K562 (cell line): ENCODE data around the gene TMEM45B. TPM values are rescaled to one million over a fixed set of nuclear protein-coding genes. Genes with fewer than 3 reads are reported as not detected.
A peak's percentile ranks its signal among the peaks of the same experiment; 100 is the strongest.

Experiments
- ATAC-seq: fragments of 200-7000 bp; cut with Tn5 transposase; 3 replicates; pipeline ENCODE4 v1.9.1; 2020; ENCODE audit warnings: moderate library complexity
- BruUV-seq: library from RNA; stranded (reverse); fragments of 400-500 nt; replicated peaks from 2 replicates; lab custom pipeline; 2021; lab: Mats Ljungman, UMichigan
- CTCF ChIA-PET: fragments of 300-600 bp; formaldehyde crosslinking; extraction: SDS; loops from one replicate; lab custom pipeline; 2021; ENCODE audit warnings: low intra/inter-chr PET ratio; lab: Yijun Ruan, JAX
- POLR2A ChIA-PET: fragments of 300-600, 350-650 bp; sonication (Branson Sonifier 250); formaldehyde crosslinking; extraction: SDS; loops from one replicate; lab custom pipeline; 2021; ENCODE audit warnings: antibody characterized with exemption, inconsistent platforms; lab: Yijun Ruan, JAX
- DNase-seq, 4 experiments: peaks; one replicate each; pipeline versions ENCODE4 v3.0.0 to v3.0.0-alpha.2; 2011 to 2018; ENCODE audit warnings: low spot score in 3 of 4, mixed read lengths in 3 of 4; ENCODE audit errors: extremely low read depth in 1 of 4
- FAIRE-seq: peaks from 2 replicates; lab custom pipeline; 2011; peaks lifted over from hg19 to GRCh38; lab: Jason Lieb, UNC
- H2AFZ ChIP-seq: 2 replicates; pipeline ENCODE4 v1.6.0; 2011; ENCODE audit warnings: low read depth, low read length, control low read depth, inconsistent platforms
- H3K27ac ChIP-seq: fragments of 200-600 bp; 3 replicates; pipeline ENCODE4 v1.8.0; 2011; ENCODE audit warnings: low read depth, mild to moderate bottlenecking, control low read depth, inconsistent platforms, low read length, moderate library complexity, mixed read lengths; ENCODE audit errors: extremely low read depth
- H3K27me3 ChIP-seq, 2 experiments: fragments of 300-600 bp in 1 of 2; 2 replicates in 1 of 2; 3 replicates in 1 of 2; pipeline versions ENCODE4 v1.6.0 to v1.8.0; 2011; ENCODE audit warnings: inconsistent platforms in 2 of 2, low read length in 2 of 2, mild to moderate bottlenecking in 1 of 2, mixed read lengths in 1 of 2, moderate library complexity in 1 of 2; ENCODE audit not compliant: control insufficient read depth in 2 of 2, insufficient read depth in 2 of 2
- H3K36me3 ChIP-seq: fragments of 300-600 bp; 3 replicates; pipeline ENCODE4 v1.8.0; 2011; ENCODE audit warnings: mild to moderate bottlenecking, low read length, inconsistent platforms; ENCODE audit not compliant: control insufficient read depth, insufficient read depth
- H3K4me1 ChIP-seq, 2 experiments: fragments of 200-600 bp in 1 of 2; replicated peaks in 1 of 2; 2 replicates in 1 of 2; 3 replicates in 1 of 2; pipeline versions ENCODE4 v1.5.1 to v1.8.0; 2011; ENCODE audit warnings: inconsistent platforms in 2 of 2, low read length in 2 of 2, mild to moderate bottlenecking in 1 of 2, mixed read lengths in 1 of 2, moderate library complexity in 1 of 2; ENCODE audit not compliant: control insufficient read depth in 2 of 2, insufficient read depth in 2 of 2
- H3K4me2 ChIP-seq: 2 replicates; pipeline ENCODE4 v1.6.1; 2011; ENCODE audit warnings: low read length, control low read depth, inconsistent platforms, mixed read lengths; ENCODE audit not compliant: insufficient read depth
- H3K4me3 ChIP-seq: fragments of 200-600 bp; sonication (generic), shearing (Covaris generic); 2 replicates; pipeline ENCODE4 v1.5.1; 2016; ENCODE audit warnings: control low read depth, inconsistent platforms
- H3K79me2 ChIP-seq: fragments of 200-600 bp; 3 replicates; pipeline ENCODE4 v1.8.0; 2011; ENCODE audit warnings: low read length, inconsistent platforms; ENCODE audit not compliant: control insufficient read depth, insufficient read depth
- H3K9ac ChIP-seq, 2 experiments: 2 replicates each; pipeline versions ENCODE4 v1.6.0 to v1.6.1; 2011; ENCODE audit warnings: low read depth in 2 of 2, low read length in 2 of 2, control low read depth in 1 of 2, inconsistent platforms in 1 of 2, mild to moderate bottlenecking in 1 of 2, mixed read lengths in 1 of 2; ENCODE audit not compliant: insufficient read depth in 1 of 2
- H3K9me1 ChIP-seq: one replicate; pipeline ENCODE4 v1.6.0; 2011; ENCODE audit warnings: inconsistent platforms, mild to moderate bottlenecking, low read length, moderate library complexity; ENCODE audit not compliant: control insufficient read depth, insufficient read depth
- H3K9me3 ChIP-seq: replicated peaks from 2 replicates; pipeline ENCODE4 v1.5.1; 2011; ENCODE audit warnings: low read depth, low read length, inconsistent platforms; ENCODE audit not compliant: control insufficient read depth, insufficient read depth
- H4K20me1 ChIP-seq: replicated peaks from 2 replicates; pipeline ENCODE4 v1.6.1; 2011; ENCODE audit warnings: low read length, inconsistent platforms, mixed read lengths; ENCODE audit not compliant: control insufficient read depth, insufficient read depth
- GTF2A2 ChIP-seq: IDR thresholded peaks from 2 replicates; pipeline ENCODE4 v1.6.1; 2016; ENCODE audit warnings: mild to moderate bottlenecking, missing genetic modification characterization, missing compliant biosample characterization
- MBD2 ChIP-seq: sonication (generic); IDR thresholded peaks from 2 replicates; pipeline ENCODE4 v1.6.1; 2016; ENCODE audit warnings: low read depth, borderline replicate concordance
- MEIS2 ChIP-seq: fragments of 450-650 bp; IDR thresholded peaks from 2 replicates; pipeline ENCODE4 v1.6.1; 2014; ENCODE audit warnings: mild to moderate bottlenecking; ENCODE audit not compliant: partially characterized antibody
- MTA3 ChIP-seq: fragments of 450-650 bp; formaldehyde crosslinking; IDR thresholded peaks from 2 replicates; pipeline ENCODE4 v1.6.1; 2017; ENCODE audit warnings: mild to moderate bottlenecking, borderline replicate concordance
- NCOR1 ChIP-seq: fragments of 450-650 bp; IDR thresholded peaks from 2 replicates; pipeline ENCODE4 v1.6.1; 2016; ENCODE audit warnings: mild to moderate bottlenecking, moderate library complexity
- PHF8 ChIP-seq: fragments of 200-600 bp; sonication (generic); IDR thresholded peaks from 2 replicates; pipeline ENCODE4 v1.6.1; 2012; ENCODE audit warnings: mixed run types, mild to moderate bottlenecking, inconsistent platforms, low read length, moderate library complexity, borderline replicate concordance
- POLR2G ChIP-seq: fragments of 200-400 bp; formaldehyde crosslinking; IDR thresholded peaks from 2 replicates; pipeline ENCODE4 v1.6.1; 2017; ENCODE audit warnings: low read depth, mild to moderate bottlenecking, antibody characterized with exemption, low read length, moderate library complexity
- RBFOX2 ChIP-seq: fragments of 200-400 bp; formaldehyde crosslinking; IDR thresholded peaks from 2 replicates; pipeline ENCODE4 v1.6.1; 2017; ENCODE audit warnings: low read depth, mild to moderate bottlenecking, low read length, moderate library complexity
- UBTF ChIP-seq, 2 experiments: IDR thresholded peaks; 2 replicates each; pipeline ENCODE4 v1.6.1; 2012; ENCODE audit warnings: improper control_type of control experiment in 2 of 2, low read depth in 2 of 2, low read length in 2 of 2, borderline replicate concordance in 1 of 2
- ZNF76 ChIP-seq: fragments of 250-450 bp; sonication (Bioruptor Pico); IDR thresholded peaks from 2 replicates; pipeline ENCODE4 v1.4.0; 2020; ENCODE audit warnings: mild to moderate bottlenecking, moderate library complexity, borderline replicate concordance
- WGBS: fragments of 100-300 bp; shearing (Covaris generic); methylation state at CpG from one replicate; pipeline ENCODE4 v1.1.6; 2016; ENCODE audit warnings: low coverage, mixed read lengths; ENCODE audit not compliant: insufficient coverage; ENCODE audit errors: missing lambda C conversion rate; 5-methylcytosine and 5-hydroxymethylcytosine counted together
- in situ Hi-C: fragments of 300-500 bp; cut with MboI; formaldehyde crosslinking; loops from 4 replicates; pipeline ENCODE4 v1.15.0; 2018; ENCODE audit warnings: inconsistent platforms, mixed read lengths
- intact Hi-C: fragments of 100-400 bp; cut with micrococcal nuclease; formaldehyde crosslinking; loops from 2 replicates; pipeline ENCODE4 v1.14.2; 2022
- polyA plus RNA-seq, 8 experiments: library from polyadenylated mRNA; depleted of rRNA in 4 of 8; stranded (reverse) in 5 of 8; unstranded in 3 of 8; fragments of >200 nt; fragmentation: Nextera tagmentation in 2 of 8; fragmentation: Illumina TruSeq in 1 of 8; extraction: Ambion mirVana in 2 of 8; extraction: Trizol in 1 of 8; gene quantifications; 2 replicates each; pipeline versions ENCODE4 v1.2.1 to v1.2.3, GENCODE V29; 2011 to 2014; ENCODE audit warnings: inconsistent platforms in 1 of 8, missing spikeins in 1 of 8
- total RNA-seq, 7 experiments: library from RNA; depleted of rRNA in 6 of 7; stranded (reverse); fragments of >200 nt in 6 of 7; fragmentation: Illumina TruSeq in 2 of 7; extraction: Trizol in 2 of 7; gene quantifications; 2 replicates each; pipeline versions ENCODE4 v1.2.1 to v1.2.3, GENCODE V29; 2011 to 2021; ENCODE audit warnings: low replicate concordance in 1 of 7
- TF ChIP-seq, protein P1 (sequence below), 2 experiments: fragments of 450-650 bp; IDR thresholded peaks; 2 replicates each; pipeline ENCODE4 v1.6.1; 2018; ENCODE audit warnings: mild to moderate bottlenecking in 2 of 2, low read depth in 1 of 2; ENCODE audit not compliant: partially characterized antibody in 2 of 2
- TF ChIP-seq, protein P2 (sequence below): fragments of 450-650 bp; formaldehyde crosslinking; IDR thresholded peaks from 2 replicates; pipeline ENCODE4 v1.4.0; 2020; ENCODE audit warnings: mild to moderate bottlenecking, moderate library complexity

The TMEM45B gene
- total and polyA plus RNA-seq, 9 of the 15 experiments (the other 6 are each of a cell fraction or from before 2014, with no cell fraction given) = 0.07 TPM; not detected in 8

DNA sequence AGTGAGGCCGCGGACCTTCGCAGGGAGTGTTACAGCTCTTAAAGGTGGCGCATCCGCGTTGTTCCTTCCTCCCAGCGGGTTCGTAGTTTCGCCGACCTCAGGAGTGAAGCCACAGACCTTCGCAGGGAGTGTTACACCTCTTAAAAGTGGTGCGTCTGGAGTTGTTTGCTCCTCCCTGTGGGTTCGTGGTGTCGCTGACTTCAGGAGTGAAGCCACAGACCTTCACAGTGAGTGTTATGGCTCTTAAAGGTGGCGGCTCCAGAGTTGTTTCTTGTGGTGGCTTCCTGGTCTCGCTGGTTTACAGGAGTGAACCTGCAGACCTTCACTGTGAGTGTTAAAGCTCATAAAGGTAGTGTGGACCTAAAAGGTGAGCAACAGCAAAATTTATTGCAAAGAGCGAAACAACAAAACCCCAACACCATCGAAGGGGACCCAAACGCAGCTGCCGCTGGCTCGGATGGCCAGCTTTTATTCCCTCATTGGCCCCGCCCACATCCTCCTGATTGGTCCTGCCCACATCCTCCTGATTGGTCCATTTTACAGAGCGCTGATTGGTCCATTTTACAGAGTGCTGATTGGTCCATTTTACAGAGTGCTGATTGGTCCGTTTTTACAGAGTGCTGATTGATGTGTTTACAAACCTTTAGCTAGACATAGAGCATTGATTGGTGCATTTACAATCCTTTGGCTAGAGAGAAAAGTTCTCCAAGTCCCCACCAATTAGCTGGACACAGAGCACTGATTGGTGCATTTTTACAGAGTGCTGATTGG, 1.2 kb upstream of the TMEM45B start:
- in situ Hi-C loops (no loop called here), intact Hi-C loops (no loop called here)
- ChIA-PET POLR2A (interaction anchor here (0.6 to 1.2 kb wide), 3 partner anchors 9 to 56 kb away, joined by 3 to 6 read pairs (median 3); no protein-coding TSS in a partner anchor), CTCF (no interaction called here)
- Histone ChIP-seq H2AFZ (peak overlapping the region; percentile 69), H3K79me2 (no peaks in the 10 kb centered on the region), H3K9ac (no peak overlapping the region), H3K9me3 (no peaks in the 10 kb centered on the region; the same call in 1 of the 2 replicates), H3K36me3 (no peaks in the 10 kb centered on the region), H3K4me1 (peaks cover 0 to 6% of the 10 kb centered on the region in 2 experiments; a peak in 2 of 5 replicates), H4K20me1 (no peaks in the 10 kb centered on the region), H3K4me3 (peak overlapping the region; percentile 18), H3K27ac (no peak overlapping the region), H3K4me2 (peak overlapping the region; percentile 66), H3K27me3 (peaks cover 6 to 19% of the 10 kb centered on the region in 2 experiments; a peak in 3 of 5 replicates), H3K9me1 (no peaks in the 10 kb centered on the region)
- ATAC-seq (peak; percentile 96), DNase-seq (peak; percentile 61 to 74 (median 64)), FAIRE-seq (peak; percentile 69)
- TSS peak; percentile 46 for BruUV-seq
- 24% methylated on average over 22 of the region's 24 CpGs for WGBS
- TF ChIP-seq ZNF76 (CRISPR knock-in tag) (no peak), GTF2A2 (peak; percentile 76), POLR2G (peak; percentile 65), NCOR1 (no peak), PHF8 (peak; percentile 36; the same call in 1 of the 2 replicates), RBFOX2 (peak; percentile 49; the same call in 1 of the 2 replicates), MTA3 (peak; percentile 76), MEIS2 (peak; percentile 79), MBD2 (peak; percentile 48; the same call in 1 of the 2 replicates), UBTF (IDR thresholded peaks at IDR 0.05; ENCODE audit: borderline replicate concordance in 1 of 2, low read depth in 2 of 2, low read length in 2 of 2) (no peak)
- TF ChIP-seq, protein P1, sequence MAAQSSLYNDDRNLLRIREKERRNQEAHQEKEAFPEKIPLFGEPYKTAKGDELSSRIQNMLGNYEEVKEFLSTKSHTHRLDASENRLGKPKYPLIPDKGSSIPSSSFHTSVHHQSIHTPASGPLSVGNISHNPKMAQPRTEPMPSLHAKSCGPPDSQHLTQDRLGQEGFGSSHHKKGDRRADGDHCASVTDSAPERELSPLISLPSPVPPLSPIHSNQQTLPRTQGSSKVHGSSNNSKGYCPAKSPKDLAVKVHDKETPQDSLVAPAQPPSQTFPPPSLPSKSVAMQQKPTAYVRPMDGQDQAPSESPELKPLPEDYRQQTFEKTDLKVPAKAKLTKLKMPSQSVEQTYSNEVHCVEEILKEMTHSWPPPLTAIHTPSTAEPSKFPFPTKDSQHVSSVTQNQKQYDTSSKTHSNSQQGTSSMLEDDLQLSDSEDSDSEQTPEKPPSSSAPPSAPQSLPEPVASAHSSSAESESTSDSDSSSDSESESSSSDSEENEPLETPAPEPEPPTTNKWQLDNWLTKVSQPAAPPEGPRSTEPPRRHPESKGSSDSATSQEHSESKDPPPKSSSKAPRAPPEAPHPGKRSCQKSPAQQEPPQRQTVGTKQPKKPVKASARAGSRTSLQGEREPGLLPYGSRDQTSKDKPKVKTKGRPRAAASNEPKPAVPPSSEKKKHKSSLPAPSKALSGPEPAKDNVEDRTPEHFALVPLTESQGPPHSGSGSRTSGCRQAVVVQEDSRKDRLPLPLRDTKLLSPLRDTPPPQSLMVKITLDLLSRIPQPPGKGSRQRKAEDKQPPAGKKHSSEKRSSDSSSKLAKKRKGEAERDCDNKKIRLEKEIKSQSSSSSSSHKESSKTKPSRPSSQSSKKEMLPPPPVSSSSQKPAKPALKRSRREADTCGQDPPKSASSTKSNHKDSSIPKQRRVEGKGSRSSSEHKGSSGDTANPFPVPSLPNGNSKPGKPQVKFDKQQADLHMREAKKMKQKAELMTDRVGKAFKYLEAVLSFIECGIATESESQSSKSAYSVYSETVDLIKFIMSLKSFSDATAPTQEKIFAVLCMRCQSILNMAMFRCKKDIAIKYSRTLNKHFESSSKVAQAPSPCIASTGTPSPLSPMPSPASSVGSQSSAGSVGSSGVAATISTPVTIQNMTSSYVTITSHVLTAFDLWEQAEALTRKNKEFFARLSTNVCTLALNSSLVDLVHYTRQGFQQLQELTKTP (IDR thresholded peaks at IDR 0.05; ENCODE audit: low read depth in 1 of 2, partially characterized antibody in 2 of 2) = no peak
- TF ChIP-seq, protein P2, sequence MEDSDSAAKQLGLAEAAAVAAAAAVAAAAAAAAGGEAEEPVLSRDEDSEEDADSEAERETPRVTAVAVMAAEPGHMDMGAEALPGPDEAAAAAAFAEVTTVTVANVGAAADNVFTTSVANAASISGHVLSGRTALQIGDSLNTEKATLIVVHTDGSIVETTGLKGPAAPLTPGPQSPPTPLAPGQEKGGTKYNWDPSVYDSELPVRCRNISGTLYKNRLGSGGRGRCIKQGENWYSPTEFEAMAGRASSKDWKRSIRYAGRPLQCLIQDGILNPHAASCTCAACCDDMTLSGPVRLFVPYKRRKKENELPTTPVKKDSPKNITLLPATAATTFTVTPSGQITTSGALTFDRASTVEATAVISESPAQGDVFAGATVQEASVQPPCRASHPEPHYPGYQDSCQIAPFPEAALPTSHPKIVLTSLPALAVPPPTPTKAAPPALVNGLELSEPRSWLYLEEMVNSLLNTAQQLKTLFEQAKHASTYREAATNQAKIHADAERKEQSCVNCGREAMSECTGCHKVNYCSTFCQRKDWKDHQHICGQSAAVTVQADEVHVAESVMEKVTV = no peak
